ENCODE data around the gene S100A1. TPM values are rescaled to one million over a fixed set of nuclear protein-coding genes. Genes with fewer than 3 reads are reported as not detected.
A peak's percentile ranks its signal among the peaks of the same experiment; 100 is the strongest.

S100A1 gene
- total RNA-seq, 4 donors from 2014 or later = 139 to 498 (median 231) TPM

GRCh38 chr1:153652805-153653500 lies 24.7 kb downstream of the S100A1 start:
- peak; percentile 46 to 66 for DNase-seq
- no peaks in the 10 kb centered on the region for H3K36me3 ChIP-seq
- H3K4me1 ChIP-seq = peaks cover 9 to 31% of the 10 kb centered on the region in 2 donors
- intact Hi-C loops (cut with DNase I) = no loop called here
- H3K4me3 ChIP-seq (replicated peaks in 1 of 3) = no peak overlapping the region
- no peaks in the 10 kb centered on the region for H3K27me3 ChIP-seq
- H3K27ac ChIP-seq = peak overlapping the region; percentile 1 to 55 (median 51)
- TF ChIP-seq CTCF (IDR thresholded peaks at IDR 0.05) (no peak), POLR2A (IDR thresholded peaks at IDR 0.05) (no peak)
- WGBS, 2 donors = 74 to 80% methylated on average over 3 of the region's 3 CpGs
- H3K9me3 ChIP-seq = no peaks in the 10 kb centered on the region

GRCh38 chr1:153655333-153655732 lies 27.1 kb downstream of the S100A1 start:
- H3K27ac ChIP-seq = no peak overlapping the region
- DNase-seq = no peak

GRCh38 chr1:153658400-153659174 lies 30.4 kb downstream of the S100A1 start, which contains the start of gene SNAPIN:
SNAPIN (plus strand) TSS chr1:153658703; CDS start chr1:153658744, 41 bp downstream.
- TF ChIP-seq POLR2A (IDR thresholded peaks at IDR 0.05) (peak; percentile 2 to 72), CTCF (IDR thresholded peaks at IDR 0.05) (peak in 1 of 6 experiments; percentile 21)

More at GRCh38 chr1:153655333-153655732, 27.1 kb downstream of the S100A1 start:
- no peak for TF ChIP-seq CTCF (IDR thresholded peaks at IDR 0.05)
- TF ChIP-seq POLR2A (IDR thresholded peaks at IDR 0.05) = no peak
- Histone ChIP-seq H3K27me3 (no peaks in the 10 kb centered on the region), H3K4me3 (replicated peaks in 1 of 3) (no peak overlapping the region), H3K36me3 (no peaks in the 10 kb centered on the region), H3K4me1 (peaks cover 8 to 27% of the 10 kb centered on the region in 2 donors), H3K9me3 (no peaks in the 10 kb centered on the region)
- WGBS, 2 donors = 87 to 90% methylated on average over 3 of the region's 3 CpGs
- intact Hi-C loops (cut with DNase I) = no loop called here

GRCh38 chr1:153659175-153659534 lies 30.9 kb downstream of the S100A1 start:
- Histone ChIP-seq H3K4me3 (replicated peaks in 1 of 3) (peak overlapping the region; percentile 56 to 77 (median 59)), H3K36me3 (peaks cover 33 to 36% of the 10 kb centered on the region in 2 donors), H3K4me1 (peaks cover 8 to 16% of the 10 kb centered on the region in 2 donors), H3K27ac (peak overlapping the region; percentile 95 to 97 (median 96)), H3K9me3 (no peaks in the 10 kb centered on the region), H3K27me3 (no peaks in the 10 kb centered on the region)
- WGBS, 2 donors = 16 to 28% methylated on average over 8 of the region's 8 CpGs
- no peak for TF ChIP-seq CTCF (IDR thresholded peaks at IDR 0.05)
- TF ChIP-seq POLR2A (IDR thresholded peaks at IDR 0.05) = no peak
- no peak for DNase-seq
- intact Hi-C loops (cut with DNase I) = no loop called here

More at GRCh38 chr1:153658400-153659174, 30.4 kb downstream of the S100A1 start, which contains the start of gene SNAPIN:
- peaks cover 8 to 16% of the 10 kb centered on the region in 2 donors for H3K4me1 ChIP-seq
- intact Hi-C loops (cut with DNase I) = no loop called here
- DNase-seq = peak; percentile 93
- WGBS, 2 donors = 5% methylated on average over 27 to 31 of the region's 53 CpGs
- H3K9me3 ChIP-seq = no peaks in the 10 kb centered on the region
- H3K27me3 ChIP-seq = no peaks in the 10 kb centered on the region
- H3K27ac ChIP-seq = peak within 1 kb of the TSS; percentile 95 to 97 (median 96)
- peaks cover 28 to 31% of the 10 kb centered on the region in 2 donors for H3K36me3 ChIP-seq
- H3K4me3 ChIP-seq (replicated peaks in 1 of 3) = peak within 1 kb of the TSS; percentile 56 to 77 (median 59)

Measured in thyroid gland (tissue), 4 donors.